Right renal cortex interstitium (tissue), 3 donors: ENCODE data around the gene USP11. TPM values are rescaled to one million over a fixed set of nuclear protein-coding genes. Genes with fewer than 3 reads are reported as not detected.

Experiments
- DNase-seq, 3 donors: peaks; one replicate each; pipeline ENCODE4 v3.0.0-alpha.2; 2013; ENCODE audit warnings: low read depth in 3 of 3, low spot score in 2 of 3
- polyA plus RNA-seq, 3 donors: library from polyadenylated mRNA; unstranded; fragments of 120-200 nt; gene quantifications; one replicate each; pipeline ENCODE4 v1.2.1, GENCODE V29; 2013; ENCODE audit not compliant: insufficient read length in 3 of 3

The USP11 gene
- polyA plus RNA-seq, result 100 to 1,000 TPM; 135 to 147 (median 137) TPM

GRCh38 chrX:47232803-47233332 lies at the start of gene USP11:
USP11 (plus strand) TSS chrX:47233009; CDS start chrX:47233044, 35 bp downstream.
- DNase-seq, result no peak

GRCh38 chrX:47184486-47184885 lies 48.3 kb upstream of the USP11 start:
- no peak for DNase-seq

- DNase-seq, result no peak
These were observed 47.6 kb upstream of the USP11 start for GRCh38 chrX:47185241-47185640.

GRCh38 chrX:47186096-47186740 lies 46.6 kb upstream of the USP11 start:
- no peak for DNase-seq

GRCh38 chrX:47187106-47187677 lies 45.6 kb upstream of the USP11 start:
- no peak for DNase-seq

- no peak for DNase-seq
These were observed 42.9 kb upstream of the USP11 start for GRCh38 chrX:47189906-47190305.

- peak in 2 of 3 donors; percentile 60 to 75 for DNase-seq
These were observed 42.2 kb upstream of the USP11 start for GRCh38 chrX:47190445-47191269.

GRCh38 chrX:47191331-47191730 lies 41.5 kb upstream of the USP11 start:
- no peak for DNase-seq

GRCh38 chrX:47191806-47192401 lies 40.9 kb upstream of the USP11 start:
- no peak for DNase-seq

- DNase-seq, result peak; percentile 84 to 89 (median 88)
These were observed 39.2 kb upstream of the USP11 start, which contains the start of gene UBA1 for GRCh38 chrX:47193475-47194193. UBA1 (plus strand) TSS chrX:47193829; CDS start chrX:47198803, 4,974 bp downstream.

- DNase-seq, result no peak
These were observed 38.5 kb upstream of the USP11 start for GRCh38 chrX:47194194-47194787.

- no peak for DNase-seq
These were observed 36.7 kb upstream of the USP11 start for GRCh38 chrX:47196098-47196497.

GRCh38 chrX:47197526-47197925 lies 35.3 kb upstream of the USP11 start:
- no peak for DNase-seq

GRCh38 chrX:47198026-47198686 lies 34.7 kb upstream of the USP11 start:
- DNase-seq, result no peak

GRCh38 chrX:47198687-47199080 lies 34.1 kb upstream of the USP11 start:
- no peak for DNase-seq

GRCh38 chrX:47199286-47199685 lies 33.5 kb upstream of the USP11 start:
- no peak for DNase-seq

GRCh38 chrX:47200385-47201150 lies 32.2 kb upstream of the USP11 start:
- no peak for DNase-seq

GRCh38 chrX:47201345-47201944 lies 31.4 kb upstream of the USP11 start:
- no peak for DNase-seq
